OCI-LY7 (cell line): Measurements from ENCODE around the gene EHD3.

Experiments used
- CTCF ChIP-seq: fragments of 200-600 bp; sonication (generic); conservative IDR thresholded peaks from 2 replicates; pipeline ENCODE4 v1.5.1; 2014; ENCODE audit warnings: mild to moderate bottlenecking, antibody characterized with exemption, low read length, moderate library complexity, mixed read lengths
- EZH2phosphoT487 ChIP-seq: fragments of 200-600 bp; sonication (generic); IDR thresholded peaks from 2 replicates; pipeline ENCODE4 v1.6.1; 2018; ENCODE audit warnings: low read depth, borderline replicate concordance, mild to moderate bottlenecking, mixed run types, antibody characterized with exemption, low read length, moderate library complexity, mixed read lengths

GRCh38 chr2:31248139-31248538 lies 14.2 kb downstream of the EHD3 start:
- TF ChIP-seq CTCF (no peak), EZH2phosphoT487 (no peak)
